Sigmoid colon (tissue), 4 donors: ENCODE data around the gene MAGI2.

ENCODE experiments used
- POLR2A ChIP-seq, 2 donors: fragments of 450-650 bp; IDR thresholded peaks; one replicate each; pipeline ENCODE4 v1.6.1; 2016; ENCODE audit warnings: antibody characterized with exemption in 2 of 2, mild to moderate bottlenecking in 2 of 2, moderate library complexity in 2 of 2
- POLR2AphosphoS5 ChIP-seq, 4 donors: sonication (generic); formaldehyde crosslinking; IDR thresholded peaks; one replicate each; pipeline ENCODE4 v1.6.1; 2017; ENCODE audit warnings: antibody characterized with exemption in 4 of 4
- TF ChIP-seq, protein P1 (sequence below), 4 experiments: fragments of 450-650 bp in 3 of 4; fragments of 200-600 bp in 1 of 4; IDR thresholded peaks; one replicate each; pipeline ENCODE4 v1.5.1; 2016 to 2019; ENCODE audit warnings: antibody characterized with exemption in 4 of 4, mild to moderate bottlenecking in 3 of 4, moderate library complexity in 2 of 4

GRCh38 chr7:78081888-78082287 is 1371.6 kb downstream of the MAGI2 start:
- TF ChIP-seq, protein P1, sequence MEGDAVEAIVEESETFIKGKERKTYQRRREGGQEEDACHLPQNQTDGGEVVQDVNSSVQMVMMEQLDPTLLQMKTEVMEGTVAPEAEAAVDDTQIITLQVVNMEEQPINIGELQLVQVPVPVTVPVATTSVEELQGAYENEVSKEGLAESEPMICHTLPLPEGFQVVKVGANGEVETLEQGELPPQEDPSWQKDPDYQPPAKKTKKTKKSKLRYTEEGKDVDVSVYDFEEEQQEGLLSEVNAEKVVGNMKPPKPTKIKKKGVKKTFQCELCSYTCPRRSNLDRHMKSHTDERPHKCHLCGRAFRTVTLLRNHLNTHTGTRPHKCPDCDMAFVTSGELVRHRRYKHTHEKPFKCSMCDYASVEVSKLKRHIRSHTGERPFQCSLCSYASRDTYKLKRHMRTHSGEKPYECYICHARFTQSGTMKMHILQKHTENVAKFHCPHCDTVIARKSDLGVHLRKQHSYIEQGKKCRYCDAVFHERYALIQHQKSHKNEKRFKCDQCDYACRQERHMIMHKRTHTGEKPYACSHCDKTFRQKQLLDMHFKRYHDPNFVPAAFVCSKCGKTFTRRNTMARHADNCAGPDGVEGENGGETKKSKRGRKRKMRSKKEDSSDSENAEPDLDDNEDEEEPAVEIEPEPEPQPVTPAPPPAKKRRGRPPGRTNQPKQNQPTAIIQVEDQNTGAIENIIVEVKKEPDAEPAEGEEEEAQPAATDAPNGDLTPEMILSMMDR (IDR thresholded peaks at IDR 0.05), result no peak
- no peak for TF ChIP-seq POLR2A (IDR thresholded peaks at IDR 0.05)
- TF ChIP-seq POLR2AphosphoS5 (IDR thresholded peaks at IDR 0.05), result no peak
